Fibroblast of mammary gland (primary cell): Measurements from ENCODE around the gene CASQ1.

Source experiments
- DNase-seq: peaks from one replicate; pipeline ENCODE4 v3.0.0-alpha.2; 2010; ENCODE audit warnings: low read depth
- H3K4me3 ChIP-seq: 2 replicates; pipeline ENCODE4 v1.5.1; 2011; ENCODE audit warnings: low read depth, mild to moderate bottlenecking, low read length, moderate library complexity; ENCODE audit not compliant: control insufficient read depth
- CTCF ChIP-seq: conservative IDR thresholded peaks from 2 replicates; pipeline ENCODE4 v1.5.1; 2011; ENCODE audit warnings: low read depth, low read length, inconsistent platforms; ENCODE audit not compliant: control insufficient read depth, insufficient read depth

The CASQ1 gene

GRCh38 chr1:160171980-160172379 is 18.4 kb upstream of the CASQ1 start:
- no peak for TF ChIP-seq CTCF
- no peak for DNase-seq
- no peak overlapping the region for H3K4me3 ChIP-seq

GRCh38 chr1:160177231-160177630 is 13.1 kb upstream of the CASQ1 start:
- H3K4me3 ChIP-seq: no peak overlapping the region
- TF ChIP-seq CTCF: no peak
- DNase-seq: no peak

GRCh38 chr1:160177667-160178066 is 12.7 kb upstream of the CASQ1 start:
- TF ChIP-seq CTCF: no peak
- DNase-seq: no peak
- H3K4me3 ChIP-seq: no peak overlapping the region

GRCh38 chr1:160178731-160179130 is 11.6 kb upstream of the CASQ1 start:
- H3K4me3 ChIP-seq: no peak overlapping the region
- TF ChIP-seq CTCF: no peak
- DNase-seq: no peak

GRCh38 chr1:160179336-160179735 is 11.0 kb upstream of the CASQ1 start:
- no peak for TF ChIP-seq CTCF
- H3K4me3 ChIP-seq: no peak overlapping the region
- no peak for DNase-seq

- TF ChIP-seq CTCF: no peak
- H3K4me3 ChIP-seq: no peak overlapping the region
- DNase-seq: no peak
These were observed 4.1 kb upstream of the CASQ1 start for GRCh38 chr1:160186246-160186645.

GRCh38 chr1:160186729-160187128 is 3.6 kb upstream of the CASQ1 start:
- H3K4me3 ChIP-seq: no peak overlapping the region
- no peak for TF ChIP-seq CTCF
- no peak for DNase-seq
